Motor neuron (in vitro differentiated cells): ENCODE measurements around the gene NAV2. TPM values are rescaled to one million over a fixed set of nuclear protein-coding genes. Genes with fewer than 3 reads are reported as not detected.
"Not testable (repeated sequence)": the region's sequence is repeated elsewhere in the genome, so short reads cannot be mapped to it uniquely, and the experiment has no call there.

Experiments used
- ATAC-seq, 8 experiments: fragments of 200-7000 bp; cut with Tn5 transposase; replicated peaks in 6 of 8; 2 replicates each; pipeline ENCODE4 v1.8.0; 2021; ENCODE audit warnings: mild to moderate bottlenecking in 8 of 8, moderate library complexity in 8 of 8
- H3K27ac ChIP-seq, 2 donors: fragments of 250-450 bp; sonication (Bioruptor Pico); 2 replicates each; pipeline ENCODE4 v1.9.0; 2021; ENCODE audit warnings: antibody characterized with exemption in 2 of 2, mild to moderate bottlenecking in 2 of 2, moderate library complexity in 1 of 2
- H3K4me1 ChIP-seq, 2 donors: fragments of 250-450 bp; sonication (Bioruptor Pico); replicated peaks in 1 of 2; 2 replicates each; pipeline ENCODE4 v1.6.1; 2021; ENCODE audit warnings: antibody characterized with exemption in 2 of 2, mild to moderate bottlenecking in 2 of 2, moderate library complexity in 1 of 2
- H3K4me3 ChIP-seq, 5 donors: fragments of 250-450 bp; sonication (Bioruptor Pico); 2 replicates each; pipeline ENCODE4 v1.9.0; 2021; ENCODE audit warnings: antibody characterized with exemption in 5 of 5, mild to moderate bottlenecking in 5 of 5, moderate library complexity in 4 of 5
- WGBS, 10 experiments: fragments of 450-650 bp; shearing (Covaris generic); methylation state at CpG; one replicate each; pipeline ENCODE4 v1.0.0; 2022; 5-methylcytosine and 5-hydroxymethylcytosine counted together
- in situ Hi-C, 9 experiments: fragments of 400-800 bp; cut with MboI; loops; one replicate each; pipeline ENCODE4 v1.15.0; 2021; ENCODE audit warnings: low sequenced_read_pairs in 9 of 9, low pct_unique_long_range_greater_than_20kb in 2 of 9; ENCODE audit not compliant: unreplicated experiment in 9 of 9
- total RNA-seq, 8 experiments: library from RNA; unstranded; fragments of 300-600 nt; gene quantifications; 2 replicates each; pipeline versions ENCODE4 v1.2.3 to v1.2.4, GENCODE V29; 2022

The NAV2 gene
- total RNA-seq, 8 experiments from 2014 or later, result 0.54 to 23.0 (median 8.1) TPM

DNA sequence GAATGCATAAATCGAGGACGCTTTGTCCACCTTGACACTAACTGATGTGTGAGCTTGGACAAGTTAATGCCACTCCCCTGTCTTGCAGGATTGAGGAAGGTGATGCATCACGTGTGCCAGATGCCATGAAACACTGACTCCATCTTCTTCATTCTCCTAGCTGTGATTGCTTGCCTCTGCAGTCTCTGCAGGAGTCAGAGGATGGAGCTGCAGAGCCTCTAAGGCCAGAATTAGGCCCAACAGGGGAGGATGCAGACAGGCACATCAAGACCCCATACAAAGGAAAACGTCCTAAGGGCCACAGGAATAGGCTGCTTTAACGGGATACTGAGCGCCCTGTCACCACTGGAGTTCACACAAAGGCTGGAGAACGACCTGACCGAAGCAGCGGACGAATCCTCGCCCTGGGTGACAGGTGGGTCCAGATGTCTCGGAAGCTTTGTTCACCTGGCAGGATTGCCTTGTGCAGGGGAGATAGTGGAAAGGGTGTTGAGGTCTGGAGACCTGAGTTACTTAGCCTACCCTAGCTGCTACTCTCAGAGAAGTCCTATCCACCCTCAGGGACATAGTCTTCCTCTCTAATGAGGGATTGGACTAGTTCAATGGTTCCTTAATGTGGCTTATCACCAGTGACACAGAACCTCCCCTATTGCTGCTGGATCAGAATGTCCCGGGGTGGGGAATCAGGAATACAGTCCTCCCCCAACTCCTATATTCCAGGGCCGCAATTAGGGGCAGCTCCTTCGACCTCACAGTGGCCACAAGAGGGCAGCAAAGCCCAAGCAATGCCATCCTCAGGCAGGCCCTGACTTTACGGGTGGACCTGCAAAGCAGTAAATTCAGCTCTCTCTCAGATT lies 415.3 kb downstream of the NAV2 start:
- peak; percentile 67 to 90 (median 86) for ATAC-seq
- Histone ChIP-seq H3K27ac (no peak overlapping the region), H3K4me3 (no peak overlapping the region), H3K4me1 (no peaks in the 10 kb centered on the region)
- in situ Hi-C loops, result loop anchor here in 6 of 9 experiments (5.0 to 25.0 kb wide), 7 partner anchors 166 to 566 kb away; no protein-coding TSS in a partner anchor
- 0 to 76% (median 38%) methylated on average over 1 to 12 of the region's 16 CpGs; no CpG with 5 or more reads in 1 of the 10 experiments for WGBS, 10 experiments

DNA sequence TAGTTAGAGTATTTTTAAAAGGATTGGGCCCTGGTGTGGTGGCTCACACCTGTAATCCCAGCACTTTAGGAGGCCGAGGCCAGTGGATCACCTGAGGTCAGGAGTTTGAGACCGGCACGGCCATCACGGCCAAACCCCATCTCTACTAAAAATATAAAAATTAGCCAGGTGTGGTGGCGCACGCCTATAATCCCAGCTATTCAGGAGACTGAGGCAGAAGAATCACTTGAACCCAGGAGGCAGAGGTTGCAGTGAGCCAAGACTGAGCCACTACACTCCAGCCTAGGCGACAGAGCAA lies 415.8 kb downstream of the NAV2 start:
- in situ Hi-C loops, result loop anchor here in 6 of 9 experiments (5.0 to 25.0 kb wide), 7 partner anchors 166 to 566 kb away; no protein-coding TSS in a partner anchor
- WGBS, 10 experiments, result 0 to 100% (median 73%) methylated on average over 1 to 4 of the region's 7 CpGs; no CpG with 5 or more reads in 6 of the 10 experiments
- H3K4me1 ChIP-seq, H3K27ac ChIP-seq, H3K4me3 ChIP-seq: not testable (repeated sequence)
- peak in 1 of 8 experiments; percentile 6 for ATAC-seq

DNA sequence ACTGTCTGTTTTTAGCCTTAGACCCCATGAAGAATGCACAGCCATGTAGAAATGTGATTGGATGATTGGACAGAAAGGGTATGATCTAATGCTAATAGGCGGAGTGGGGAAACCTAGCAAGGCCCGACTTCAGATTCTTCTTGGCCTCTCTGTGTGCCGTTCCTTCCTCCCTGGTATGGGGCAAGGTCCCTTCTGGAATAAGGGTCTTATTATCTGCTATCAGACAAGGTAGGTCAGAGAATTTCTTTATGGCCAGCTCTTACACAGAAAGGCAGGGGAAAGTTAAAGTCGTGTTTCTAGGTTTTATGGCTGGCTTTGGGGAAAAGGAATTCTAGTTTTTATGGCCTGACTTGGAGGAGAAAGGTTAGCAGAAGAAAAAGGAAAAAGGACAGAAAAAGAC lies 417.0 kb downstream of the NAV2 start:
- Histone ChIP-seq H3K4me3 (no peak overlapping the region), H3K27ac (no peak overlapping the region), H3K4me1 (no peaks in the 10 kb centered on the region)
- ATAC-seq, result no peak
- in situ Hi-C loops, result loop anchor here in 7 of 9 experiments (5.0 to 25.0 kb wide), 9 partner anchors 167 to 567 kb away; no protein-coding TSS in a partner anchor
- 40 to 94% (median 74%) methylated on average over 1 to 4 of the region's 4 CpGs; no CpG with 5 or more reads in 2 of the 10 experiments for WGBS, 10 experiments

DNA sequence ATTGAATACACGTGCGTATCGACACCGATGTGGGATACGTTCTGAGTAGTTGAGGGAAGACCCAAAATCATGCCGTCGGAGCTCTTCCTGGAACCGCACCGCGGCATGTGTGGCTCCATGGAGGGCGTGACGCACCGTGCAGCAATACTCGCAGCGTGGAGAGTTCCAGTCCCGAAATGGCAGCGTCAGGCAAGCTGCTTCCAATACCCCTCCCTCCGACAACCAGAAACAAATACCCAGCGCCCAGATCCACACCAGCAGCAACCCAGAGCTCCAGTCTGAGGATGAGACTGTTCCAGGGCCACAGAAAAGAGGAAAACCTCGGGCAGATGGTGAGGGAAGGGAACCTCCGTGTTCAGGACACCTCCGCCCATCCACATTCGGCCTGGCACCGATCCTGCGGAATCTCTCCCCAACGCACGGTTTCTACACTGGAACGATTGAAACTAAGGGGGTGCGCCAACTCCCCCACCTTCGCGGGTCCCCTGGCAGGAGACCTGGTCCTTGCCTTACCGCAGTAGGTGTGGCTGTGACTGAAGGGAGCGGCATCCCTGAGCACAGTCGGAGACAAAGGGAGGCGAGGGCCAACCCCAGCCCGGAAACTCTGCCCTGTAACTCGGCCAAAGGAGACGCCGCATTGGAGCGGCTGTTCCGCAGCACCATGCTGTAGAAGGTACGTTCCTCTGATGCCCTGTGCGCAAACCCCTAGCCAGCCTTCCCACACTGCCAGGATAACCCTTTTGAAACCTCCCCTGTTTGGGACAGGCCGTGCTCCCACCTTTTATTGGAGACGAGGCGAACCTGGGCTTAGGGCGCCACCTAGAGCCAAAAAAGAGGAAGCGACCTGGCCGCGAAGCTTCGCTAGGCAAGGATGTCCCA lies 419.4 kb downstream of the NAV2 start:
- H3K4me1 ChIP-seq, result no peaks in the 10 kb centered on the region
- in situ Hi-C loops, result loop anchor here in 7 of 9 experiments (10.0 to 25.0 kb wide), 8 partner anchors 170 to 570 kb away; no protein-coding TSS in a partner anchor
- no peak overlapping the region for H3K4me3 ChIP-seq
- ATAC-seq, result peak; percentile 54 to 87 (median 76)
- no peak overlapping the region for H3K27ac ChIP-seq
- WGBS, 10 experiments, result 0 to 82% (median 40%) methylated on average over 3 to 27 of the region's 51 CpGs

DNA sequence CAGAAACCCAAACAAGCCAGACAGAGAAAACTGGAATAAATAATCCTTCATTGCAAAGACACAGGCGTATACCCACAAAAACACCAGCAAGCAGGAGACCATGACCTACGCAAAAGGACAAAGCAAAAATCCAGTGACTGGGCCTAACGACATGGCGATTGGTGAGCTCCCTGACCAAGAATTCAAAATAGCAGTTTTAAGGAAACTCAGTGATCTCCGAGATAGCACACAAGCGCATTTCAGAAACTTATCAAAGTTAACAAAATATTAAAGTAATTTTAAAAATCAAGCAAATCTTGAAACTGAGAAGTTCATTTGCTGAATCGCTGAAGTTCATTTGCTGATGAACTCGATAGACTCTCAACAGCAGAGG lies 420.0 kb downstream of the NAV2 start:
- H3K27ac ChIP-seq, result no peak overlapping the region
- no peak for ATAC-seq
- WGBS, 10 experiments, result 45 to 74% (median 69%) methylated on average over 6 to 8 of the region's 8 CpGs; no CpG with 5 or more reads in 2 of the 10 experiments
- in situ Hi-C loops, result loop anchor here in 7 of 9 experiments (10.0 to 25.0 kb wide), 8 partner anchors 170 to 570 kb away; no protein-coding TSS in a partner anchor
- no peak overlapping the region for H3K4me3 ChIP-seq
- no peaks in the 10 kb centered on the region for H3K4me1 ChIP-seq

DNA sequence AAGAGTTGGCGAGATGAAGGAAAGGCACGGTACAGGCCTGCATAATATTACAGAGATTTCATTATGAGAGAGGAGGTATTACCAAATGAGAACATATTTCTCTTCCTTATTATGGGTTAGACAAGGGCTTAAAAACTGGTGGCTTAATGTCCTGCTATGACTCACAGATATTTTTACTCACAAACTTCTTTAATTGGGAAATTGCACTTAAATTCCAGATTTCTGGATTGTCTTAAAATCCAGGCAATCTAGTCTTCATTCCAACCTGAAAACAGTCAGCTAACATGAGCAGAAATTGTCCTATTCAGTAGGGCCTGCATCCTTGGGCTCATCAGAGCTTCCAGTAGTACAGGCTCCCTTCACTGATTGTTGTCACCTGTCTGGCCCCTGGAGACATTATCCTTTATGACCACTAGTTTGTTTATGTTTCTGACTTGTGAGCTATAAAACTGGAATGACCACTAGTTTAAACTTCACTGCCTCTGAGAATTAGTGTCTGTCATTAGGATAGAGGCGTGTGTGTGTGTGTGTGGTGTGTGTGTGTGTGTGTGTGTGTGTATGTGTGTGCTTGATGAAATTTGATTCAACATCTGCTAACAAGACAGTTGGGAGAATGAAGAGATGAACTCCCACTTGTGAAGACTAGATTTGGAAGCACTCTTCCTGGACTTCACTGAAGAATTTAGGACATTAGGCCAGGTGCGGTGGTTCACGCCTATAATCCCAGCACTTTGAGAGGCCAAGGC lies 422.5 kb downstream of the NAV2 start:
- ATAC-seq, result no peak
- WGBS, 10 experiments, result 60 to 100% (median 80%) methylated on average over 2 to 5 of the region's 5 CpGs; no CpG with 5 or more reads in 3 of the 10 experiments
- in situ Hi-C loops, result loop anchor here in 7 of 9 experiments (10.0 to 25.0 kb wide), 8 partner anchors 173 to 573 kb away; no protein-coding TSS in a partner anchor
- Histone ChIP-seq H3K27ac (no peak overlapping the region), H3K4me1 (no peaks in the 10 kb centered on the region), H3K4me3 (no peak overlapping the region)

DNA sequence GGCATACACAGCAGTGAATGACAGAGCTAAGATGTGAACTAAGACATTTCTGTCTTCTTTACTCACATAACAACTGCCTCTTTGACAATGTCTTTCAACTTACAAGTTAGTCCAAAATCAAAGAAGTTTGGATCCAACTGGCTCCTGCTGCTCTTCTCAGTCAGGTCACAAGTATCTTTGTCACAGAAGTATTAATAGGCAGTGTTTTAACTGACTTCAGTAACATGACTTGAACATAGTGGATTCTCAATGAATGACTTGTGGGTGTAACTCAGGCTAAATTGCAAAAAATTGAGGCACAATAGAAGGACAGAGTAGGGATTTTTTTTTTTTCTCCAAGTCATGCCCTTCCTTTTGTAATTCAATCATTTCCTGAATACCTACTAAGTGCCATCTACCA lies 425.0 kb downstream of the NAV2 start:
- H3K27ac ChIP-seq, result no peak overlapping the region
- no peak overlapping the region for H3K4me3 ChIP-seq
- in situ Hi-C loops, result loop anchor here in 7 of 9 experiments (10.0 to 25.0 kb wide), 8 partner anchors 175 to 575 kb away; no protein-coding TSS in a partner anchor
- ATAC-seq, result no peak
- no peaks in the 10 kb centered on the region for H3K4me1 ChIP-seq

DNA sequence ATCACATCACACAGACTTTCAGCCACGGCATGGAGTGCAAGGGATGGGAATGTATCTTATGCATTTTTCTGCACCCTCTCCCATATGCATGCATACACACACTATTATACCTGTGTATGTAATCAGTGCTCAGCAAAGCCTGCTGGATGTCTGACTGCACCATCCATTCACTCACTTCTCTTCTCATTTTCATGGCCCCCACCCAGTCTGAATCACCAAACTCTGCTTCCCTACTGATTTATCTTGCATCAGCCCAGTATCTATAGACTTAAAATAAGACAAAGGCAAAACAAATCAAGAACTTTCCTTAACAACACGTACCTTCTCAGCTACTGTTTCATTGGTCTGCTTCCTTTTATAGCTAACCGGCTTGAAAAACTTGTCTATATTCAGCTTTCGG lies 426.1 kb downstream of the NAV2 start:
- Histone ChIP-seq H3K4me3 (no peak overlapping the region), H3K4me1 (no peaks in the 10 kb centered on the region), H3K27ac (no peak overlapping the region)
- in situ Hi-C loops, result loop anchor here in 7 of 9 experiments (10.0 to 25.0 kb wide), 8 partner anchors 176 to 576 kb away; no protein-coding TSS in a partner anchor
- 43 to 95% (median 89%) methylated on average over 2 to 4 of the region's 4 CpGs; no CpG with 5 or more reads in 1 of the 10 experiments for WGBS, 10 experiments
- ATAC-seq, result peak in 5 of 8 experiments; percentile 20 to 80 (median 44)

DNA sequence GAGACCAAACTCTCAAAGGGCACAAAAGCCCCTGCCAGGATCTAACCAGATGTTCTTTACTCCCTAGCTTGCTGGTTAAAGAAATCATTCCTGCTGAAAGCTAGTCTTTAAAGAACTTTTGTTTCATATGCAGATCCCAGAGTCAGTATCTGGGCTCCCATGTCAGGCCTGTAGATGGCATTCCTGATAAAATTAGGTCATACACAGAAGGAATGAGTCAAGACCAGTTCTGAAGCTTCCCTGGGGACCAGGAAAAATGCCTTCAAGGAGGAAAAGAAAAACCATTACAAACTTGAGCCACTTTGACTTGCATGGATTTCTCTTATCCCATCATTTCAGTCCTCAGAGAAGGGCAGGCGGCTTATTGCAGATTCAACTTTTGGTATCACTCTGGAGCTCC lies 441.7 kb downstream of the NAV2 start:
- 83 to 100% (median 85%) methylated on average over 1 of the region's 1 CpG; no CpG with 5 or more reads in 7 of the 10 experiments for WGBS, 10 experiments

DNA sequence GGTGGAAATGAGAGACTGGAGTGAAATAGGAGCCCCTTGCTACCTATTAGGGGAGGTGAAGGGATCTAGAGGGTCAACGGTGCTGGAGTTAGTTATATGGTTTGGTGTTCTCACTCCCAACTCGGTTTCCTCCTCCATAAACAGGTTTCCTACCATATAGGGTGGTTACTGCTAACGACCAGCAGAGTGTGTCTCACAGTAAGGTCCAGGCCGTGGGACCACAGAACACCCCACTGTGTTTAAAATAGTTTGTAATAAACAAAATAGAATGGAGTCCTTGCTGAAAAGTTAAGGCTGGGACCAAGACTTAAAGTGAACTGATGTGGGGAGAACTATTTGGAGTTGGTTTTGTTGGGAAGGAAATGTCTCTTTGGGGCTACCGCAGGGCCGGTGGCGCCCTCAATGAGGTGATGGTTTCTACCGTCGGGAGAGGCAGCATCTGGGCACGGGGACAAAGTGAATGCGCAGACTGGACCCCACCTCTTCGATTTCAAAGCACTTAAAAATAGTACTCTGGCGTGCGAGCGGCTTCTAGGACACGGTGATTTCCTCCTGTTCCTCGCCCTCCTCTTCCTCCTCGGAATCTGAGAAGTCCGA lies 443.1 kb downstream of the NAV2 start:
- no peak for ATAC-seq
- Histone ChIP-seq H3K27ac (no peak overlapping the region), H3K4me1 (peaks cover 0 to 6% of the 10 kb centered on the region in 2 donors), H3K4me3 (no peak overlapping the region)
- 10 to 29% (median 17%) methylated on average over 4 to 12 of the region's 19 CpGs; no CpG with 5 or more reads in 3 of the 10 experiments for WGBS, 10 experiments
- in situ Hi-C loops, result loop anchor here in 1 of 9 experiments (25.0 kb wide), 1 partner anchor 182 kb away; no protein-coding TSS in a partner anchor

More for the DNA sequence above, 441.7 kb downstream of the NAV2 start:
- H3K27ac ChIP-seq, result no peak overlapping the region
- in situ Hi-C loops, result loop anchor here in 1 of 9 experiments (25.0 kb wide), 1 partner anchor 183 kb away; no protein-coding TSS in a partner anchor
- ATAC-seq, result no peak
- no peaks in the 10 kb centered on the region for H3K4me1 ChIP-seq
- no peak overlapping the region for H3K4me3 ChIP-seq

DNA sequence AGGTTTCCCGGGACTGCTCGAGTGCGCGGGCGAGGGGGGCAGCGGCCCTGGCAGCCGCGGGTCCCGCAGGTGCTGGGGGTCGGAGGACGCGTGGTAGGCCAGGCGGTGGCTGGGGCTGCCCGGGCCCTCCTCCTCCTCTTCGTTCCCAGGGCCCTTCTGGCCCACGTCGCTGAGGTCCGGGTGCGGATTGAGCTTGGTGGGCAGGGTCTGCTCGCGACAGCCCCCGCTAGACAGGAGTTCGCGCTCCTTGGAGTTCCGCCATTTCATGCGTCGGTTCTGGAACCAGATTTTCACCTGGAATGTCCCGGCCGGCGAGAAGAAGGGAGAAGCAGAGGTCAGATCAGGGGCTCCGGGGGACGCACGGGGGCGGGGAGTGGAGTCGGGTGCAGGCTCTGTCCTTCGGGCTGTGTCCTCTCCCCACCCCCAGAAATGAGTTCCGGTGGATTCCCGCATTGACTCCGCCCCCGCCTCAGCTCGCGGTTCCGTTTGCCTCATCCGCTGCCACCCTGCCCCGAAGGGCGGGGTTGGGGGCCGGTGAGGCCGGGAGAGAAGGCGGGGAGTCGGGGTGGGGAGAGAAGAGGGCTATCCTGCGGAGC lies 443.7 kb downstream of the NAV2 start:
- Histone ChIP-seq H3K27ac (no peak overlapping the region), H3K4me3 (no peak overlapping the region), H3K4me1 (peaks cover 0 to 6% of the 10 kb centered on the region in 2 donors)
- ATAC-seq, result no peak
- WGBS, 10 experiments, result 7 to 40% (median 9%) methylated on average over 1 to 11 of the region's 51 CpGs; no CpG with 5 or more reads in 6 of the 10 experiments
- in situ Hi-C loops, result loop anchor here in 1 of 9 experiments (25.0 kb wide), 1 partner anchor 181 kb away; no protein-coding TSS in a partner anchor
